ENCODE results near the gene TTC7B. TPM values are rescaled to one million over a fixed set of nuclear protein-coding genes. Genes with fewer than 3 reads are reported as not detected.

Gene TTC7B
- total RNA-seq, 2 donors from 2014 or later: 25.0 to 40.7 TPM

DNA sequence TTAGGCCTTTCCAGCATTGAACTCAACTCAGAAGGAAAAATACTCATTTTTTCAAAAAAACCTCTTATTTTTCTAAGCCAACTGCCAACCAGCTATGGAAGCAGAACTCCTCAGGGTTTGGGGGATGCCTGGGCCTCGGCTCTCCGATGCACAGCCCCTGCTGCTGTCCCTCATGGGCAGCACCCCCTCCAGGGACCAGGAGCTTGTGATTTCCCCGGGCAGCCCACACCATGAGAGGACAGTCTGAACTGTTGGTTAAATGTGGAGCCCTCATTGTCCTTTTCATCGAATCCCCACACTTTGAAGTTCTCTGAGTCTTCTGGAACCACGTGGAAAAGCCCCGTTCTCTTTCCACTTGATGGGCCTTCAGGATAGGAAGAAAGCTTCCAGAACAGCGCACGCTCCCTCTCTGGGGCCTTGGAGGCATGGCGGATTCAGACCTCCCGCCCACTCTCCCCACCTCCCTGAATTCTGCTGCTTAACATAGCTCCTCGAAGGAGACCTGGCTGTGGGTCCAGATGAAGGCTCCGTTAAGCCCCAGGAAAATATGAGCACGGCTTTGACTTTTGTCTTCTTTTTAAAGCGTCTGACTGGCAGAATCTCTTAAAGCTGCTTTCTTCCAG, 262.8 kb downstream of the TTC7B start:
- WGBS: 86% methylated on average over 14 of the region's 14 CpGs
- TF ChIP-seq, protein P1, sequence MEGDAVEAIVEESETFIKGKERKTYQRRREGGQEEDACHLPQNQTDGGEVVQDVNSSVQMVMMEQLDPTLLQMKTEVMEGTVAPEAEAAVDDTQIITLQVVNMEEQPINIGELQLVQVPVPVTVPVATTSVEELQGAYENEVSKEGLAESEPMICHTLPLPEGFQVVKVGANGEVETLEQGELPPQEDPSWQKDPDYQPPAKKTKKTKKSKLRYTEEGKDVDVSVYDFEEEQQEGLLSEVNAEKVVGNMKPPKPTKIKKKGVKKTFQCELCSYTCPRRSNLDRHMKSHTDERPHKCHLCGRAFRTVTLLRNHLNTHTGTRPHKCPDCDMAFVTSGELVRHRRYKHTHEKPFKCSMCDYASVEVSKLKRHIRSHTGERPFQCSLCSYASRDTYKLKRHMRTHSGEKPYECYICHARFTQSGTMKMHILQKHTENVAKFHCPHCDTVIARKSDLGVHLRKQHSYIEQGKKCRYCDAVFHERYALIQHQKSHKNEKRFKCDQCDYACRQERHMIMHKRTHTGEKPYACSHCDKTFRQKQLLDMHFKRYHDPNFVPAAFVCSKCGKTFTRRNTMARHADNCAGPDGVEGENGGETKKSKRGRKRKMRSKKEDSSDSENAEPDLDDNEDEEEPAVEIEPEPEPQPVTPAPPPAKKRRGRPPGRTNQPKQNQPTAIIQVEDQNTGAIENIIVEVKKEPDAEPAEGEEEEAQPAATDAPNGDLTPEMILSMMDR (IDR thresholded peaks at IDR 0.05): no peak
- no peak for TF ChIP-seq POLR2A (IDR thresholded peaks at IDR 0.05)
- no peak for TF ChIP-seq POLR2AphosphoS5 (IDR thresholded peaks at IDR 0.05)
- H3K4me3 ChIP-seq: no peak overlapping the region
- no peaks in the 10 kb centered on the region for H3K27me3 ChIP-seq (replicated peaks; ENCODE audit: insufficient read depth)
- DNase-seq (ENCODE audit: low spot score): no peak
- intact Hi-C loops (cut with DNase I): no loop called here
- H3K27ac ChIP-seq: peak overlapping the region; percentile 58 to 68
- H3K36me3 ChIP-seq: no peaks in the 10 kb centered on the region
- peaks cover 3% of the 10 kb centered on the region for H3K4me1 ChIP-seq (replicated peaks)
- no peaks in the 10 kb centered on the region for H3K9me3 ChIP-seq

GRCh38 chr14:90552465-90553297, 263.5 kb downstream of the TTC7B start:
- no peak overlapping the region for H3K27ac ChIP-seq
- intact Hi-C loops (cut with DNase I): no loop called here
- no peaks in the 10 kb centered on the region for H3K36me3 ChIP-seq
- H3K9me3 ChIP-seq: no peaks in the 10 kb centered on the region
- no peak for TF ChIP-seq POLR2A (IDR thresholded peaks at IDR 0.05)
- peaks cover 3% of the 10 kb centered on the region for H3K4me1 ChIP-seq (replicated peaks)
- no peak overlapping the region for H3K4me3 ChIP-seq
- WGBS: 95% methylated on average over 17 of the region's 17 CpGs
- DNase-seq (ENCODE audit: low spot score): no peak
- no peaks in the 10 kb centered on the region for H3K27me3 ChIP-seq (replicated peaks; ENCODE audit: insufficient read depth)

DNA sequence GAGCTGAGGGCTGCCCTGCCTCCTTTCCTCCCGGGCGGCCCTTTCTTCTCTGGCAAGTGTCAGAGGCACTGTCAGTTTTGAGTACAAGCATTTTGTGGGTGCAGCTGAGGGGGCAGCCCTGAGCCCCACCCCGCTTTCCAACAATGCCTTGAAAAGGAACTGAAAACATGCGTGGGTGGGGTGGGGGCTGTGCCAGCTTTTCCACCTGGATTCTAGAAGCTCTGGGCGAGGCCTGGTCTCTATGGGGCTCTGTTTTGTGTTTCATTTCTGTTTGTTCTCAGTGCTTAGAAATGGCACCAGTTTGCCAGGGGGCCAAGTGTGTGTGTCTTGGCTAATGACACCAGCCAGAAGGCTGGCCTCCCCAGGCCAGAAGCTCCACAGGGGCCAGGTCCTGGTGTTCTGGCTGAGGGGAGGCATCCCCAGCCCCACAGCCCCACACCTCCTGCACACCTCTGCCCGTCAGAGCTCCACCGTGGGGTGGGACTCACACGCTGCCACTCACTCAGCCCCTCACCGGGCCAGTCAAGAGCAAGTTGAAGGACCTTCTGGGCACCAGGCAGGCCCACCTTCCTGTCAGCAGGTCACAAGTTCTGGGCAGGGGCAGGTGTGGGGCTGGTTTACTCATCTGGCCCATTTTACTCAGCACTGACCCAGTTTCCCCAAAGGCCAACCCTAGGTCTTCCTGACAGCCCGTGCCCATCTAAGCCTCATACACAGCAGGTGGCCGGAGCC, 264.3 kb downstream of the TTC7B start:
- Histone ChIP-seq H3K27me3 (replicated peaks; ENCODE audit: insufficient read depth) (no peaks in the 10 kb centered on the region), H3K9me3 (no peaks in the 10 kb centered on the region), H3K27ac (peak overlapping the region in 1 of 2 donors; percentile 20), H3K4me3 (no peak overlapping the region), H3K4me1 (replicated peaks) (peaks cover 3% of the 10 kb centered on the region), H3K36me3 (no peaks in the 10 kb centered on the region)
- intact Hi-C loops (cut with DNase I): no loop called here
- TF ChIP-seq, protein P1 (IDR thresholded peaks at IDR 0.05): no peak
- TF ChIP-seq POLR2AphosphoS5 (IDR thresholded peaks at IDR 0.05) (no peak), POLR2A (IDR thresholded peaks at IDR 0.05) (no peak)
- no peak for DNase-seq (ENCODE audit: low spot score)
- 68% methylated on average over 11 of the region's 11 CpGs for WGBS

GRCh38 chr14:90551070-90551704, 265.0 kb downstream of the TTC7B start:
- 73% methylated on average over 6 of the region's 6 CpGs for WGBS
- H3K27ac ChIP-seq: peak overlapping the region in 1 of 2 donors; percentile 20

More at GRCh38 chr14:90551070-90551704, 265.0 kb downstream of the TTC7B start:
- intact Hi-C loops (cut with DNase I): no loop called here
- no peak for DNase-seq (ENCODE audit: low spot score)
- Histone ChIP-seq H3K9me3 (no peaks in the 10 kb centered on the region), H3K36me3 (no peaks in the 10 kb centered on the region), H3K4me3 (no peak overlapping the region), H3K27me3 (replicated peaks; ENCODE audit: insufficient read depth) (no peaks in the 10 kb centered on the region), H3K4me1 (replicated peaks) (peaks cover 3% of the 10 kb centered on the region)
- TF ChIP-seq POLR2AphosphoS5 (IDR thresholded peaks at IDR 0.05) (no peak), POLR2A (IDR thresholded peaks at IDR 0.05) (no peak)
- TF ChIP-seq, protein P1 (IDR thresholded peaks at IDR 0.05): no peak

Measured in prostate gland (tissue), 2 donors.